GM19395 (cell line): ENCODE measurements around the gene KANSL3.
"Not testable (repeated sequence)": the region's sequence is repeated elsewhere in the genome, so short reads cannot be mapped to it uniquely, and the experiment has no call there.

Experiments used
- ATAC-seq: cut with Tn5 transposase; IDR thresholded peaks from one replicate; pipeline ENCODE4 v1.9.1; 2021; ENCODE audit warnings: mild to moderate bottlenecking, moderate library complexity; ENCODE audit not compliant: unreplicated experiment

KANSL3 gene

DNA sequence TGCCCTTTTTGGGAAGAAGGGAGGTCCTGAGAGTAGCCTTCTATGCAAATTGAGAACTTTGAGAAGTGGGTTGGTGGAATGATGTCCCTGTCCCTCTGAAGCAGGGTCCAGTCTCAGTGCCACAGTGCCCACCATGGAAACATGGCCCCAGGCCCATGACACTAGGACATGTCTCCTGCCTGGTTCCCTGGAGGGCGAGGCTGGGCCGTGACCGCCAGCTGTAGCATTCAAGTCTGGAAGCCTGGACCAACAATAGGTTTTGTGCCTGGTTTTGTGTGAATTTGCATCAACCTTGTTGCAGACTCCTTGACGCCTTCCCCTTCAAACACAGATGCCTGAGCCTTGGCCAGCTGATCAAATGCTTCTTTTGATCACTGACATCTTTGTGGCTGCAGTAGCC is 74.1 kb downstream of the KANSL3 start:
- no peak for ATAC-seq

DNA sequence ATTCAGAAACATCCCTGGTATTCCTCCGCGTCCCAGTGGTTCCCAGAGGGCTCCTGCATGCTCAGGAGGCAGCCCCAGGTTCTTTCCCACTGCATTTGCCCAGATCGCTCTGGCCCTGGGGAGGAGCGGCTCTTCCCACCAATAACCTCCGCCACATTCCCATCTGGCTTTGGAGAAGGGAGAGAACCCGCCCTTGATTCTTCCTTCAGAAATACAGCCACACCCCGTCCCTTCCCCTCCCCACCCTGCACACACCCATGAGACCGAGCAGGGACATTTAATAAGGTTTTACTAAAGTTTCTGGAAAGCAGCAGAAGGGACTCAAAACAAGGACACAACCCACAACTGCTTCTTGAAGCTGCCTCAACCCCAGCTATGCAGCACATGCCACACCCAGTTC is 79.6 kb downstream of the KANSL3 start:
- no peak for ATAC-seq

DNA sequence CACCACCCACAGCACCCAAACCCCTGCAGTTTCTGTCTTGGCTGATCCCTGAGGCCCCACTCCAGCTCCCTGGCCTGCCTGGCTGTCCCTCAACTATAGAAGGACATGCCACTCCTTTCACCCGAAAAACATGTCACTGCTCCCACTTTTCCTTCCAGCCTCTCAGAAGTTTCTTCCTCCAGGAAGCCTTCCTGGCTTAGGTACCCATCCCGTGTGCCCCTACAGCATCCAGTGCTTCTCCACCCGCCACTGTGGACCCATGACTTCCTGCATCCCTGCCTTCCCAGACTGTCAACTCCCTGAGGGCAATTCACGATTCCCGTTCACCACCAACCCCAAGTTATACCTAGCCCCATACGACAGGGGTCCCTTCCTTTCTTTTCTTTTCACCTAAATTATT is 80.1 kb downstream of the KANSL3 start:
- no peak for ATAC-seq

DNA sequence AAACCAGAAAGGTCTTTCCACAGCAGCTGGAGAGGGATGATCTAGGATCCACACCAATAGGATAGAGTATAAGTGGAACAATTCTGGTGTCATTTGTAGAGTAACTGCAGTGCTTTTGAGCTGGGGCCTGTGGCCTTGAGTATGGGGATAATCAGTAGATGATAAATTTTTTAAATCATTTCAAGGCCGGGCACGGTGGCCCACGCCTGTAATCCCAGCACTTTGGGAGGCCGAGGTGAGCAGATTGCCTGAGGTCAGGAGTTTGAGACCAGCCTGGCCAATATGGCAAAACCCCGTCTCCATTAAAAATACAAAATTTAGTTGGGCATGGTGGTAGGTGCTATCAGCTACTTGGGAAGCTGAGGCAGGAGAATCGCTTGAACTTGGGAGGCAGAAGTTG is 80.7 kb downstream of the KANSL3 start:
- not testable (repeated sequence) for ATAC-seq

DNA sequence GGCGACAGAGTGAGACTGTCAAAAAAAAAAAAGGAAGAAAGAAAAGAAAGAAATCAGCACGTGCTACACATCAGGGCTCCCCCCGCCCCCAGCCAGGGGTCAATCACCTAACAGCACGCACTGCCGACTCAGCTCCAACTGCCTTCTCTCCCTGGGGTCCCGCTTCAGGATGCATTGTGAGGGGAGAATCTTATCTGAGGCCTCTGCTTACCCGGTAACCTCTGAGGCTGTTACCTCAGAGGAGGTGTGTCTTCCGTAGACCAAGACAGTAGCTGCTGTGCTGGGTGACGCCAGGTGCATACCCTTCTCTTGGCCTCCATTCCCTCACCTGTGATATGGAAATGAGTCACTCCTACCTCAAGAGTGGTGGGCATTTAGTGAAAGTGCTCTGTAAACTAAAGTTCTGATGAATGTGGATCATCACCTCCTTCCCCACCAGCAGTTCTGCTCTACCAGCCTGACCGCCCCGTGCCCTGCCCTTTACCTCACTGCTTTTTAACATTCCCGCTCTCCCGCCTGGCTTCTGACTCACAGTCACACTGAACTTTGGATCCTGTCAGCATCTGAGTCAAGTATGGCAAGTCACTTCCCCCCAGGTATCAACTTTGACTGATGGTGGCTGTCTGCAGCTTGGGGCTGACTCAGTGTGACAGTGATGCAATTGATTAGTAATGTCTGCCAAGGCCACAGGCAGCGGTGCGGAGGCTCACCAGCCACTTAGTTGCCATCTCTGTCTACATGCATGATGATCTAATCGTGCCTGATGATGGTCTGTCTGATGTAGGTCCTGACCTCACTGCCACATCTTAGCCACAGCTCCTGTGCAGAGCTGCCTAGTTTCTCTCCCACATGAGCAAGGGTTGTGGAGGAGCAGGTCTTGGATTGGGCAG is 81.4 kb downstream of the KANSL3 start:
- ATAC-seq = no peak

DNA sequence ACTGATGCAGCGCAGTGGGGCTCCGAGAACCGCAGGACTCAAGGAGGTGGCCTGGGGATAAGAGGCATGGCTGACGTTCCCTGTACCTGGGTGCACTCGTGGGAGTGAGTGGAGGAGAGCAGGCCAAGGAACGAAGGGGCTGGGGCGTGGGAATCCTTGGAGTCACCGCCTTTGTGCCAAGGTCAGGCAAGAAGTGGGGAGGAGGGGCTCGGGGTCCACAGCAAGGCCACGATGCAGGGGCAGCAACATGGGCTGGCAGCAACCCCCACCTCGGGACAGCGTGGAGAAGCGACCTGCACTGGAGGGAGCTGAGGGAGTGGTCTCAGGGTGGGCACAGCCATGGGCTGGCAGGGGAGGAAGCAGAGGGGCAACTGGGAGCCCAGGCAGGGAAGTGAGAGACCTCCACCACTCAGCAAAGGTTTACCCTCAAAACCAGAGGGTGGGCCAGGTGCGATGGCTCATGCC is 82.9 kb downstream of the KANSL3 start:
- no peak for ATAC-seq

DNA sequence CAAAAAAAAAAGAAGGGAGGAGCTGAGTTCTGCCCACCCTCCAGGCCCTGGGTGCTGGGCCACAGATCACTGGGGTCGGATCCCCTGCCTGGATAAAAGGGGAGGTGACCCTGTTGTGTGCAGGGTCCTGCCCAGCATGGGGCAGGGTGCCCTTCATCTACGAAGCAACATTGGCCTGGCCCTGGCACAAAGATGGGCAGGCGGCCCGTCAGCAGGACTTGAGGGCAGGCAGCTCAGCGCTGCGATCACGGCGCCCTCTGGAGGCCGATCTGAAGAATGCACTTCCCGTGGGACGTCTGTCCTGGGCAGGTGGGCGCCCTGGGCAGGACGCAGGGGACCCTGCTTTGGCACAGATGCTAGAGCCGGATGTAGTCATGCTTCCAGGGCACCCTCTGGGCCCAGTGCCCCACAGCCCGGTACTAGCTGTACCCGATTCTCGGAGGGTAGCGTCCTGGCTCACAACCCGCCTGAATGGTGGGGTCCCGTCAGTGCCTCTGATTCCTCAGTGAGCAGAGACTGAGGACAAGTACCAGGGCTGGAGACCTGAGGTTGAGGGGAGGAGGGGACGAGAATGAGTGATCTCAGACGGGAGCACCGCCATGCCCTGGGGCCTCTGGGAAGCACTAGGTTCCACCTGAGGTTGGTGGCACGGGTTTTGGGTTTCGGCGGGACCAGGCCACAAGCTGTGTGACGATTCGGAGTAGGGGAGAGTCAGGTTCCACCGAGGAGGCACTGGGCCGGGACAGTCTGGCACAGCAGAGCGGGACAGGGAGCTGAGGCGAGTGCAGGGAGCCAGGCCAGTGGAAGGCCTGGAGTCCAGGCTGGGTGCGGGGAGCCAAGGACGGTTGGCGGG is 83.6 kb downstream of the KANSL3 start:
- ATAC-seq = no peak

DNA sequence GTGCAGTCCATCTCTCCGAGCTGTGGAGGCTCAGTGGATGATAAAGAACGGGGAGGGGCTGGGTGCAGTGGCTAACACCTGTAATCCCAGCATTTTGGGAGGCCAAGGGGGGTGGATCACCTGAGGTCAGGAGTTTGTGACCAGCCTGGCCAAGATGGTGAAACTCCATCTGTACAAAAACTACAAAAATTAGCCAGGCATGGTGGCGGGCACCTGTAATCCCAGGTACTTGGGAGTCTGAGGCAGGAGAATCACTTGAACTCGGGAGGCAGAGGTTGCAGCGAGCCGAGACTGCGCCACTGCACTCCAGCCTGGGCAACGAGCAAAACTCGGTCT is 84.2 kb downstream of the KANSL3 start:
- ATAC-seq = not testable (repeated sequence)

DNA sequence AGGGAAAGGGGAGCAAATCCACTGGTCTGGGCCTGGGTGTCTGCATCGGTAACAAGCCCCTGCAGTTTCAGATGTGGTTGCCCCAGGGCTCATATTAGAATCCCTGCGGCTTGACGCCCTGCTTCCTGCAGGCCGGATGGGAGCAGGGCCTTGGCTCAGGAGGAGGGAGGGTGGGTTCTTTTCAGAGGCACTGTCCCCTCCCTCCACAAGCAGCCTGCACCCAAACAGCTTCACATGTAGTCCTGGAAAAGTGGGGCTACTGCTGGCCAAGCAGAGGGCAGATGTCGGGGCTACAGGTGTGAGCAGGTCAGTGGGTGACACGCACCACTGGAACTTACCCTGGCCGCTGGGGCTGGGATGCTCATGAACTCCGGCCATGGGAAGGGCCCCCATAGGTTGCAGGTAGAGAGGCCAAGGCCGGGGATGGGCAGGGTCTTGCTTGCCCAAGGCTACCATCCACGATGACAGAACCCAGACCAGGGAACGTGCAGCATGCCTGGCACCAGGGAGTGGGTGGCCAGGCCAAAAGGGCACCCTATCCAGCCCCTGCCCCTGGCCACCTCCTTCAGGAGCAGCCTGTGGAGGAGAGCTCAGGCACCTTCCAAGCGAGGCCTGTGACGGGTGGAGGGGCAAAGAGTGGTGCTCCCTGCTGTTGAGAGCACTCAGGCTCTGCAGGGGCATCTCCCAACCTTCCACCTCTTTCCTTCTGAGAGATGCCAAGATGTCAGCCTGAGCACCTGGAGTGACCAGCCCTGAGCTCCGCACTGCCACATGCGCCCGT is 84.7 kb downstream of the KANSL3 start:
- ATAC-seq = no peak

DNA sequence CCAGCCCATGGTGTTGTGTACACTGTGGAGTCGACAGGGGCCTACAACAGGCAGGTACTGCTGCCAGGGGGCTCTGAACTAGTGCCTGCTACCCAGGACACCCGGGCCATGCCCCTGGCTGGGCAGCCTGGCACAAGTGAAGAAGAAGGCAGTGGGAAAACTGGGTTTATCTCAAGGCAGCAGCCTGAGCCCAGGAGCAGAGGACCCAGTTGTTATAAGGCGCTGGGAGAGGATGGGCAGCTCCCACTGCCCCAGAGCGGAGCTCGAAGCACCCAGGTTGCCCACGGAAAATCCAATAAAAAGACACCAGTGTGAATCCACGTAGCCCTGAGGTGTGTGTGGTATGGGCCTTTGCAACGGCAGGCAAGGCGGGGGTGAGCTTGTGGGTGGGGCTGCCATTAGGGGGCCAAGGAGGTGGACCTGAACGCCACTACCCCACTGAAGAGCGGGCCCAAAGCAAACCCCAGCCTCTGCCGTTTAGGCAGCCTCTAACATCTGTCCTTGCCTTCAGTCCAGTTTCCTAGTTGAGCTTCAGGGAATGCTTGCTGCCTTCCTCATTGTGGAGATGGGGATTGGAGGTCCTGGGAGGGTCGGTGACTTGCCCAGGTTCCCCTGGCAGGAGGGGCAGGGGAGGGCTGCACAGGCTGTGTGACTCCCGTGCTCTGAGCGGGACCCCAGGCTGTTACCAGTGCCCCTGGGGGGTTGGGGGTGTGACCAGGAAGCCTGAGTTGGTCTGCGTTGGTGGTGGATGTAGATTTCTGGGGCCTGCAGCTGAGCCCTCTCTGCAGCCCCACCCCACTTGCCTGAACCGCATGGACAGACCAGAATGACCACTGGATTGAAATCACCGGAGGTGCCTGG is 85.6 kb downstream of the KANSL3 start:
- ATAC-seq = no peak

DNA sequence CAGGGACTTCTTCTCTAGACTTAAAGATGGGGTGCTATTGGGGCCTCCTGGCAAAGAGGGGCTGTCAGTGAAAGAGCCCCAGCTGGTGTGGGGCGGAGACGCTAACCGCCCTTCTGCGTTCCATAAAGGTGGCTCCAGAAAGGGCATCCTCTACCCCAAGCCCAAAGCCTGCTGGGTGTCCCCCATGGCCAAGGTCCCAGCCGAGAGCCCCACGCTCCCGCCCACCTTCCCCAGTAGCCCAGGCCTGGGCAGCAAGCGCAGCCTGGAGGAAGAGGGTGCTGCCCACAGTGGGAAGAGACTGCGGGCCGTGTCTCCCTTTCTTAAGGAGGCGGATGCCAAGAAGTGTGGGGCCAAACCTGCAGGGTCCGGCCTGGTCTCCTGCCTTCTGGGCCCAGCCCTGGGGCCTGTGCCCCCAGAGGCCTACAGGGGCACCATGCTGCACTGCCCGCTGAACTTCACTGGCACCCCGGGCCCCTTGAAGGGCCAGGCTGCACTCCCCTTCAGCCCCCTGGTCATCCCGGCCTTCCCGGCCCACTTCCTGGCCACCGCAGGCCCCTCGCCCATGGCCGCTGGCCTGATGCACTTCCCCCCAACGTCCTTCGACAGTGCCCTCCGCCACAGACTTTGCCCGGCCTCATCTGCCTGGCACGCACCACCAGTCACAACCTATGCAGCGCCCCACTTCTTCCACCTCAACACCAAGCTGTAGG is 86.4 kb downstream of the KANSL3 start:
- ATAC-seq = no peak

DNA sequence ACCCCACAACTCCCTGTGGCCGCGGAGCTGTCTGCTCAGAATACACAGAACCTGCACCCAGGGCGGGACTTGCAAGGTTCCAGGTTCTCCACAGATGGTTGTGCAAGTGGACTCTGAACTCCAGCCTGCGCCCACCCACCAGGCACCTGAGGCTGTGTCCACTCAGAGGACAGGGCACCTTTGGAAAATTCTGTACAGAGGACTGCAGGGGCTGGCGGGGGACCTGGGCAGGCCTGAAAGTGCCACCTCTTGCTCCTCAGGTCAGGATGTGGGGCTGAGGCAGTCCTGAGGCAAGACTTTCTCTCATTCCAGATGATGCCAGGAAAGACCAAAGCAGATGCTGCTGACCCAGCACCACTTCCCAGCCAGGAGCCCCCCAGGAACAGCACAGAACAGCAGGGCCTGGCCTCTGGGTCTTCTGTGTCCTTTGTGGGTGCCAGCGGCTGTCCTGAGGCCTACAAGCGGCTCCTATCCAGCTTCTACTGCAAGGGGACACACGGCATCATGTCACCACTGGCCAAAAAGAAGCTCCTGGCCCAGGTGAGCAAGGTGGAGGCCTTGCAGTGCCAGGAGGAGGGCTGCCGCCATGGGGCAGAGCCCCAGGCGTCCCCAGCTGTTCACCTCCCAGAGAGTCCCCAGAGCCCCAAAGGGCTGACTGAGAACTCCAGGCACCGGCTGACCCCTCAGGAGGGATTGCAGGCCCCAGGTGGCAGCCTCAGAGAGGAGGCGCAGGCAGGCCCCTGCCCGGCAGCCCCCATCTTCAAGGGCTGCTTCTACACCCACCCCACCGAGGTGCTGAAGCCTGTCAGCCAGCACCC is 87.1 kb downstream of the KANSL3 start:
- no peak for ATAC-seq

DNA sequence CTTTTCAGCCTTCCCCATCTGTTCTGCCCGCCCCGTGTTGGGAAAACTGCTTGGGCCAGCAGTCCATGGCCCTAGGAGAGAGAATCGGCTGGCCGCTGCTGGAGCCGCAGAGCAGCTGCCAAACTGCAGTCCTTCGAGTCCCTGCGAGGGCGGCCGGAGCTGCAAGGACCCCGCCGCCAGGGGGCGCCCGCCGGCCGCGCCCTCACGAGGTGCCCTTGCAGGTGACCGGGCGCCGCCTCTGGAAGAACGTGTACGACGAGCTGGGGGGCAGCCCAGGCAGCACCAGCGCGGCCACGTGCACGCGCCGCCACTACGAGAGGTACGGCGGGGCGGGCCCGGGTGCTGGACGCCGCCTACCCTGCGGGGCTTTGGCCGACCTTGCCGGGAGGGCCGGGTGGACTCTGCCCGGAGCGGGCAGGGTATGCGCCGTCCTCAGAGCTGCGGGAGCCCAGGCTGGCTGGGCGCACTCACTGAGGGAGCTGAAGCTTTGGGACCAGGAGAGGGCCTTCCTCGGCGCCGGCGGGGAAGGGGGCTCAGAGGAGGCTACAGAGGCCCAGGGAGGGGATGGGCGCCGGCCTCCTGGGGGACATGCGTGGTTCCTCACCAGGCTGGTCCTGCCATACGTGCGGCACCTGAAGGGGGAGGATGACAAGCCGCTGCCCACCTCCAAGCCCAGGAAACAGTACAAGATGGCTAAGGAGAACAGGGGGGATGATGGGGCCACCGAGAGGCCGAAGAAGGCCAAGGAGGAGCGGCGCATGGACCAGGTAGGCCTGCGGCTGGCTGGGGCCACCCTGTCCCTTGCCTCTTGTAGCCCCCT is 87.9 kb downstream of the KANSL3 start:
- no peak for ATAC-seq

DNA sequence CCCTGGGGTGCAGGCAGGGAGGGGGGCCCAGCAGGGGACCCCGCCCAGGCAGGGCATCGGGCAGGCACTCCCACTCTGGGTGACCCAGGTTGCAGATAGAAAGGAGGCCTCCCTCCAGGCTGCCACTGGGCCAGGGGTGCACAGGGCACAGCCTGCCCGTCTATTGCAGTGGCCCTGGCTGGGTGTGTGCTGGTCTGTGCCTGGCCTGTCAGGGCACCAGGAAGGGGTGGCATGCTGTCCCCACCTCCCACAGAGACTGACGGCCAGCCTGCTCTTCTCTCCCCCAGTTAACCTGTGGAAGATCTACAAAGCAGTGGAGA is 88.7 kb downstream of the KANSL3 start:
- no peak for ATAC-seq

DNA sequence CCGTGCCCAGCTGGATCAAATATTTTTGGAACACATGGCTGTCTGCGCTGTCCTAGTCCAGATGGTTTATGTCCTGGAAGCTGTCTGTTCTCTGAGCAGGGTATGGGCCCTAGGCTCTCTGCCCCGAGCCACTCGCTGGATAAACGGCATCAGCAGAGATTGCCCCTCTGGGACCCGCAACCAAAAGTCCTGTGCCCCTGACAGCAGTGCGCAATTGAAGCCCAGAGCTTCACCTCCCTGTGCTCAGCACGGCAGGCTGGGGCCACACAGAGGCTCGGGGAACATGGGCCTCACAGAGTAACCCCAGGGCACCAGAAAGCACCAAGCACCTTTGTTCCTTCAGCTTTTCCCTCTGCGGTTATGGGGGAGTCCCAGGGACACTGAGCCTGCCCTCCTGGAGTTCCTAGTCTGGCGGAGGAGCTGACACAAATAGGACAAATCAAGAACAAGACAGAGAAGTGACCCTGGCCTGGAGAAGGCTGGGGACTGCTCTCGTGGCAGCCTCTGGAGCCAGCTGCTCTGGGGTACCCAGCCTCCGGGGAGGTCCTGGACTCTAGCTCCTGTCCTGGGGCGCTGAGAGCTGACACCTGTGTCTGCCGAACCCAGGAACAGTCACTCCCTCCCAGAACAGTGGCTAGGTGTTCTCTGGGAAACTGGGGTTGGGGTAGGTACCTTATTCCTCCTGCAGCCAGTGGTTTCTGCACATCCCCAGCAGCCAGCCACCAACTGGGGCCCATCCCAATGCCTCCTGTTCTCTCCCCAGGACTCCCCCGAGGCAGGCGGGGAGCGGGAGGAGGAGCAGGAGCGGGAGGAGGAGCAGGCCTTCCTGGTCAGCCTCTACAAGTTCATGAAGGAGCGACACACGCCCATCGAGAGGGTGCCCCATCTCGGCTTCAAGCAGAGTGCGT is 89.3 kb downstream of the KANSL3 start:
- ATAC-seq = no peak

DNA sequence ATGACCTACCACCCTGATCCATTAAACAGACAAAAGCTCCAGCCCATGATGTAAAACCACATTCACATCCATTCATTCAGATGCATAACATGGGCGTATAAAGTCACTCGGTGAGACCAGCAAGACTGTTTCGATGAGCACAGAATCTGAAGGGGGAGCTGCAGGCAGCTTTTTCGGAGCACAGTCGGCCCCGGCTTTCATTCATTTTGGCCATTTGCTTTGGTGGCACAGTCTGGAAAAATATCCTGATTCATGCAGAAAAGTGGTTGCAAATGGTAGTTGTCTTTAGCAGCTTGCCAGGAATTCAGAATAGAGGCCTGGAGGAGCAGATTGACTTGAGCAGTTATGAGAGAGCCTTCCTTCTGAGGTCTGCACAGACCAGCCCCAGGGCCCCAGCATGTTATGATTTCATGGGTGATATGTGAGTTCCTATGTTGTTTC is 90.4 kb downstream of the KANSL3 start:
- ATAC-seq = no peak

DNA sequence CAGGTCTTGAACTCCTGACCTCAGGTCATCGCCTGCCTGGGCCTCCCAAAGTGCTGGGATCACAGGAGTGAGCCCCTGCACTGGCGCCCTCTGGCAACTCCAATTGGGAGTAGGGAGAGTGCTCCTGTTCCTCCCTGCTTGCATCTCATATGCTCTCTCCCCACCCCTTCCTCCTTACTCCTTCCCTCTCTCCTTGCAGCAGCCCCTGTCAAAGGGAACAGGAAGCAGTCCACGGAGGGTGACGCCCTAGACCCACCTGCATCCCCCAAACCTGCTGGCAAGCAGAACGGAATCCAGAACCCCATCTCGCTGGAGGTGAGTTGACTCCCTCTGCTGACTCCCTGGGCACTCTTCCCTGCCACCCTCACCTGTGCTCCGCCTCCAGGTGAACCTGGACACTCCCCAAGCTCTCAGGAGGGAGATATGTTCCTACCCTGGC is 90.9 kb downstream of the KANSL3 start:
- ATAC-seq = no peak
